HepG2 (cell line): ENCODE measurements around the gene YPEL4. TPM values are rescaled to one million over a fixed set of nuclear protein-coding genes. Genes with fewer than 3 reads are reported as not detected.

Experiments used
- CBX2 ChIP-seq, 2 experiments: fragments of 200-600 bp in 1 of 2; sonication (generic); formaldehyde crosslinking in 1 of 2; IDR thresholded peaks; 2 replicates each; pipeline versions ENCODE4 v1.7.0 to v1.8.1; 2018 to 2022; ENCODE audit warnings: low read depth in 2 of 2, low read length in 1 of 2, mild to moderate bottlenecking in 1 of 2, missing genetic modification reagents in 1 of 2
- FOXK1 ChIP-seq: sonication (generic); formaldehyde crosslinking; IDR thresholded peaks from 2 replicates; pipeline ENCODE4 v1.4.0; 2020; ENCODE audit warnings: low read depth, missing genetic modification reagents, borderline replicate concordance
- GATAD1 ChIP-seq: IDR thresholded peaks from 2 replicates; pipeline ENCODE4 v1.6.1; 2016; ENCODE audit warnings: missing genetic modification reagents, missing compliant biosample characterization
- GTF3A ChIP-seq: sonication (generic); formaldehyde crosslinking; conservative IDR thresholded peaks from 2 replicates; pipeline ENCODE4 v1.4.0; 2020; ENCODE audit warnings: mild to moderate bottlenecking, missing genetic modification reagents
- HOXA9 ChIP-seq: sonication (generic); formaldehyde crosslinking; IDR thresholded peaks from 2 replicates; pipeline ENCODE4 v1.8.1; 2022; ENCODE audit warnings: missing genetic modification reagents, mild to moderate bottlenecking, moderate library complexity, borderline replicate concordance
- MLX ChIP-seq: IDR thresholded peaks from 2 replicates; pipeline ENCODE4 v1.6.1; 2016
- NCOA5 ChIP-seq: sonication (generic); formaldehyde crosslinking; IDR thresholded peaks from 2 replicates; pipeline ENCODE4 v1.4.0; 2020; ENCODE audit warnings: missing genetic modification reagents
- RARA ChIP-seq: IDR thresholded peaks from 2 replicates; pipeline ENCODE4 v1.6.1; 2016; ENCODE audit warnings: missing genetic modification reagents, missing compliant biosample characterization
- YEATS4 ChIP-seq: sonication (generic); formaldehyde crosslinking; IDR thresholded peaks from 2 replicates; pipeline ENCODE4 v1.4.0; 2020; ENCODE audit warnings: missing genetic modification reagents, borderline replicate concordance
- ZBTB7A ChIP-seq: sonication (generic); formaldehyde crosslinking; IDR thresholded peaks from 2 replicates; pipeline ENCODE4 v1.8.0; 2022; ENCODE audit warnings: mild to moderate bottlenecking, missing genetic modification reagents
- ZMAT3 ChIP-seq: sonication (generic); formaldehyde crosslinking; conservative IDR thresholded peaks from 2 replicates; pipeline ENCODE4 v1.7.0; 2021; ENCODE audit warnings: missing genetic modification reagents
- ZNF253 ChIP-seq: sonication (generic); formaldehyde crosslinking; IDR thresholded peaks from 2 replicates; pipeline ENCODE4 v1.8.0; 2022; ENCODE audit warnings: mild to moderate bottlenecking, missing genetic modification reagents, borderline replicate concordance
- ZNF34 ChIP-seq: sonication (generic); formaldehyde crosslinking; IDR thresholded peaks from 2 replicates; pipeline ENCODE4 v1.4.0; 2020; ENCODE audit warnings: mild to moderate bottlenecking, missing genetic modification reagents, borderline replicate concordance
- ZNF552 ChIP-seq: sonication (generic); formaldehyde crosslinking; IDR thresholded peaks from 2 replicates; pipeline ENCODE4 v1.9.0; 2022; ENCODE audit warnings: missing genetic modification reagents, mild to moderate bottlenecking, borderline replicate concordance
- ZNF660 ChIP-seq: sonication (generic); formaldehyde crosslinking; IDR thresholded peaks from 2 replicates; pipeline ENCODE4 v1.5.1; 2020; ENCODE audit warnings: mild to moderate bottlenecking, low read depth, missing genetic modification reagents, borderline replicate concordance
- ZSCAN22 ChIP-seq: sonication (generic); formaldehyde crosslinking; IDR thresholded peaks from 2 replicates; pipeline ENCODE4 v1.4.0; 2020; ENCODE audit warnings: mild to moderate bottlenecking, missing genetic modification reagents
- polyA plus RNA-seq, 8 experiments: library from polyadenylated mRNA; depleted of rRNA in 3 of 8; stranded (reverse) in 7 of 8; unstranded in 1 of 8; fragments of >200 nt; fragmentation: Illumina TruSeq in 4 of 8; extraction: Trizol in 4 of 8; gene quantifications; 2 replicates each; pipeline versions ENCODE4 v1.2.1 to v1.2.3, GENCODE V29; 2011 to 2016; ENCODE audit warnings: low read depth in 4 of 8, missing spikeins in 1 of 8, mixed read lengths in 1 of 8; ENCODE audit not compliant: insufficient read depth in 1 of 8
- total RNA-seq, 5 experiments: library from RNA; depleted of rRNA; stranded (reverse); fragments of >200 nt; fragmentation: Illumina TruSeq; extraction: Trizol; gene quantifications; 2 replicates each; pipeline ENCODE4 v1.2.3, GENCODE V29; 2016; ENCODE audit warnings: low read depth in 1 of 5
- TF ChIP-seq, protein P1 (sequence below): sonication (generic); formaldehyde crosslinking; IDR thresholded peaks from 2 replicates; pipeline ENCODE4 v1.4.0; 2020; ENCODE audit warnings: missing genetic modification reagents
- TF ChIP-seq, protein P2 (sequence below): sonication (generic); formaldehyde crosslinking; IDR thresholded peaks from 2 replicates; pipeline ENCODE4 v1.4.0; 2020; ENCODE audit warnings: missing genetic modification reagents
- TF ChIP-seq, protein P3 (sequence below): sonication (generic); formaldehyde crosslinking; IDR thresholded peaks from 2 replicates; pipeline ENCODE4 v1.4.0; 2020; ENCODE audit warnings: mild to moderate bottlenecking, missing genetic modification reagents
- TF ChIP-seq, protein P4 (sequence below): IDR thresholded peaks from 2 replicates; pipeline ENCODE4 v1.6.1; 2016; ENCODE audit warnings: low read depth, borderline replicate concordance

Gene YPEL4
- total and polyA plus RNA-seq, 2 of the 13 experiments (the other 11 are each of a cell fraction or from before 2014, with no cell fraction given): 0.04 TPM; not detected in 1

DNA sequence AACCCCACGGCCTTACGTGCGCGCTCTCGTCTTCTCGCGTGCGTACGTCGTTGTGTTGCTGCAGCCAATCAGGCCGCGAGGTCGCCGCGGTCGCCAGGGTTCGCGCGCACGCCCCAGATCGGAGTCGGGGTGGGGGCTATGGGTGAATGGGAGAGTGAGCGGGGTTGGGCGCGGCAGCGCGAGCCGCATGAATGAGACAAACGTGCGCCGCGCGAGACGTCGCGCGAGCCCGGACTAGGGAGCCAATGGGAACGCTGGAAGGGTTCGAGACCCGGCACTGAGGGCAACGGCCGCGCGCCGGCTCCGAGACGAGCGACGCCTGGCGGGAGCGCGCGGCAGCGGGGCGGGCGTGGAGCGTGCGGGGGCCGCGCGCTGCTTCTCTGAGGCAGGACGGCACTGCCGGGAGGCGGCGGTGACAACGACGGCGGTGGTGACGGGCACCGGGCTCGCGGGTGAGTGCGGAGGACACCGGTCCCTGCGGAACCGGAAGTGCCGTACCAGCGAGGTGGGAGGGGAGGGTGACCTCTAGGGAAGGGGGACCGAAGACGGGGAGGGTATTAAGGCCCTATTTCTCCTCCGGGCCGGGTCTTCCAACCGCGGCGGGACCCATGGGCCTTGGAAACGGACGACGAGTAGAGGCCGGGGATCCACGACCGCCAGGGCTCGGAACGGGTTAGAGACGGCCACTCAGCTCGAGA is 18.2 kb upstream of the YPEL4 start, which contains the start of gene ZDHHC5 (continued):
- TF ChIP-seq GTF3A (CRISPR knock-in tag) (peak; percentile 82; the same call in 1 of the 2 replicates), HOXA9 (CRISPR knock-in tag) (no peak), YEATS4 (CRISPR knock-in tag) (0 out of 2 replicates have a peak, but pooled peaks have one; percentile 73), ZMAT3 (CRISPR knock-in tag) (no peak), NCOA5 (CRISPR knock-in tag) (no peak), ZNF253 (CRISPR knock-in tag) (0 out of 2 replicates have a peak, but pooled peaks have one; percentile 50), ZSCAN22 (CRISPR knock-in tag) (no peak), FOXK1 (CRISPR knock-in tag) (peak; percentile 12; the same call in 1 of the 2 replicates), ZBTB7A (0 out of 2 replicates have a peak, but pooled peaks have one; percentile 27), ZNF552 (CRISPR knock-in tag) (no peak; the same call in 1 of the 2 replicates), GATAD1 (peak; percentile 84), ZNF34 (0 out of 2 replicates have a peak, but pooled peaks have one; percentile 63), RARA (CRISPR knock-in tag) (0 out of 2 replicates have a peak, but pooled peaks have one; percentile 10), CBX2 (IDR thresholded peaks at IDR 0.05; ENCODE audit: low read depth, low read length) (no peak), CBX2 (CRISPR knock-in tag; IDR thresholded peaks at IDR 0.05; ENCODE audit: low read depth) (no peak), MLX (no peak), ZNF660 (CRISPR knock-in tag) (no peak)
- TF ChIP-seq, protein P1, sequence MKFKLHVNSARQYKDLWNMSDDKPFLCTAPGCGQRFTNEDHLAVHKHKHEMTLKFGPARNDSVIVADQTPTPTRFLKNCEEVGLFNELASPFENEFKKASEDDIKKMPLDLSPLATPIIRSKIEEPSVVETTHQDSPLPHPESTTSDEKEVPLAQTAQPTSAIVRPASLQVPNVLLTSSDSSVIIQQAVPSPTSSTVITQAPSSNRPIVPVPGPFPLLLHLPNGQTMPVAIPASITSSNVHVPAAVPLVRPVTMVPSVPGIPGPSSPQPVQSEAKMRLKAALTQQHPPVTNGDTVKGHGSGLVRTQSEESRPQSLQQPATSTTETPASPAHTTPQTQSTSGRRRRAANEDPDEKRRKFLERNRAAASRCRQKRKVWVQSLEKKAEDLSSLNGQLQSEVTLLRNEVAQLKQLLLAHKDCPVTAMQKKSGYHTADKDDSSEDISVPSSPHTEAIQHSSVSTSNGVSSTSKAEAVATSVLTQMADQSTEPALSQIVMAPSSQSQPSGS (CRISPR knock-in tag): no peak
- TF ChIP-seq, protein P2, sequence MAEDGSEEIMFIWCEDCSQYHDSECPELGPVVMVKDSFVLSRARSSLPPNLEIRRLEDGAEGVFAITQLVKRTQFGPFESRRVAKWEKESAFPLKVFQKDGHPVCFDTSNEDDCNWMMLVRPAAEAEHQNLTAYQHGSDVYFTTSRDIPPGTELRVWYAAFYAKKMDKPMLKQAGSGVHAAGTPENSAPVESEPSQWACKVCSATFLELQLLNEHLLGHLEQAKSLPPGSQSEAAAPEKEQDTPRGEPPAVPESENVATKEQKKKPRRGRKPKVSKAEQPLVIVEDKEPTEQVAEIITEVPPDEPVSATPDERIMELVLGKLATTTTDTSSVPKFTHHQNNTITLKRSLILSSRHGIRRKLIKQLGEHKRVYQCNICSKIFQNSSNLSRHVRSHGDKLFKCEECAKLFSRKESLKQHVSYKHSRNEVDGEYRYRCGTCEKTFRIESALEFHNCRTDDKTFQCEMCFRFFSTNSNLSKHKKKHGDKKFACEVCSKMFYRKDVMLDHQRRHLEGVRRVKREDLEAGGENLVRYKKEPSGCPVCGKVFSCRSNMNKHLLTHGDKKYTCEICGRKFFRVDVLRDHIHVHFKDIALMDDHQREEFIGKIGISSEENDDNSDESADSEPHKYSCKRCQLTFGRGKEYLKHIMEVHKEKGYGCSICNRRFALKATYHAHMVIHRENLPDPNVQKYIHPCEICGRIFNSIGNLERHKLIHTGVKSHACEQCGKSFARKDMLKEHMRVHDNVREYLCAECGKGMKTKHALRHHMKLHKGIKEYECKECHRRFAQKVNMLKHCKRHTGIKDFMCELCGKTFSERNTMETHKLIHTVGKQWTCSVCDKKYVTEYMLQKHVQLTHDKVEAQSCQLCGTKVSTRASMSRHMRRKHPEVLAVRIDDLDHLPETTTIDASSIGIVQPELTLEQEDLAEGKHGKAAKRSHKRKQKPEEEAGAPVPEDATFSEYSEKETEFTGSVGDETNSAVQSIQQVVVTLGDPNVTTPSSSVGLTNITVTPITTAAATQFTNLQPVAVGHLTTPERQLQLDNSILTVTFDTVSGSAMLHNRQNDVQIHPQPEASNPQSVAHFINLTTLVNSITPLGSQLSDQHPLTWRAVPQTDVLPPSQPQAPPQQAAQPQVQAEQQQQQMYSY (CRISPR knock-in tag): no peak
- TF ChIP-seq, protein P3, sequence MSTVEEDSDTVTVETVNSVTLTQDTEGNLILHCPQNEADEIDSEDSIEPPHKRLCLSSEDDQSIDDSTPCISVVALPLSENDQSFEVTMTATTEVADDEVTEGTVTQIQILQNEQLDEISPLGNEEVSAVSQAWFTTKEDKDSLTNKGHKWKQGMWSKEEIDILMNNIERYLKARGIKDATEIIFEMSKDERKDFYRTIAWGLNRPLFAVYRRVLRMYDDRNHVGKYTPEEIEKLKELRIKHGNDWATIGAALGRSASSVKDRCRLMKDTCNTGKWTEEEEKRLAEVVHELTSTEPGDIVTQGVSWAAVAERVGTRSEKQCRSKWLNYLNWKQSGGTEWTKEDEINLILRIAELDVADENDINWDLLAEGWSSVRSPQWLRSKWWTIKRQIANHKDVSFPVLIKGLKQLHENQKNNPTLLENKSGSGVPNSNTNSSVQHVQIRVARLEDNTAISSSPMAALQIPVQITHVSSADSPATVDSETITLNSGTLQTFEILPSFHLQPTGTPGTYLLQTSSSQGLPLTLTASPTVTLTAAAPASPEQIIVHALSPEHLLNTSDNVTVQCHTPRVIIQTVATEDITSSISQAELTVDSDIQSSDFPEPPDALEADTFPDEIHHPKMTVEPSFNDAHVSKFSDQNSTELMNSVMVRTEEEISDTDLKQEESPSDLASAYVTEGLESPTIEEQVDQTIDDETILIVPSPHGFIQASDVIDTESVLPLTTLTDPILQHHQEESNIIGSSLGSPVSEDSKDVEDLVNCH (CRISPR knock-in tag): no peak; the same call in 1 of the 2 replicates
- TF ChIP-seq, protein P4, sequence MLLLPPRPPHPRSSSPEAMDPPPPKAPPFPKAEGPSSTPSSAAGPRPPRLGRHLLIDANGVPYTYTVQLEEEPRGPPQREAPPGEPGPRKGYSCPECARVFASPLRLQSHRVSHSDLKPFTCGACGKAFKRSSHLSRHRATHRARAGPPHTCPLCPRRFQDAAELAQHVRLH: peak; percentile 12; the same call in 1 of the 2 replicates
